GM18526 (cell line): ENCODE measurements around the gene EDNRA.

Experiments
- POLR2A ChIP-seq: IDR thresholded peaks from 3 replicates; pipeline ENCODE4 v1.6.1; 2011; ENCODE audit not compliant: insufficient read length; ENCODE audit errors: extremely low read depth

Gene EDNRA

GRCh38 chr4:147480891-147481576, at the start of gene EDNRA:
Gene EDNRA (plus strand): TSS chr4:147481097. CDS start chr4:147485682, 4,585 bp downstream.
- no peak for TF ChIP-seq POLR2A

- no peak for TF ChIP-seq POLR2A
Observed at GRCh38 chr4:147440442-147440841, 40.5 kb upstream of the EDNRA start.

GRCh38 chr4:147447786-147448185, 33.1 kb upstream of the EDNRA start:
- no peak for TF ChIP-seq POLR2A

- TF ChIP-seq POLR2A, result no peak
Observed at GRCh38 chr4:147453561-147454141, 27.2 kb upstream of the EDNRA start.

- no peak for TF ChIP-seq POLR2A
Observed at GRCh38 chr4:147456706-147457105, 24.2 kb upstream of the EDNRA start.

GRCh38 chr4:147461161-147461560, 19.7 kb upstream of the EDNRA start:
- TF ChIP-seq POLR2A, result no peak

- TF ChIP-seq POLR2A, result no peak
Observed at GRCh38 chr4:147463065-147463464, 17.8 kb upstream of the EDNRA start.

GRCh38 chr4:147465461-147465860, 15.4 kb upstream of the EDNRA start:
- TF ChIP-seq POLR2A, result no peak

- no peak for TF ChIP-seq POLR2A
Observed at GRCh38 chr4:147477439-147477838, 3.5 kb upstream of the EDNRA start.

GRCh38 chr4:147479376-147479775, 1.5 kb upstream of the EDNRA start:
- no peak for TF ChIP-seq POLR2A

GRCh38 chr4:147479786-147480185, 1.1 kb upstream of the EDNRA start:
- no peak for TF ChIP-seq POLR2A

GRCh38 chr4:147480502-147480890, 401 bp upstream of the EDNRA start:
- TF ChIP-seq POLR2A, result no peak

- no peak for TF ChIP-seq POLR2A
Observed at GRCh38 chr4:147481577-147482109, 746 bp downstream of the EDNRA start.

- no peak for TF ChIP-seq POLR2A
Observed at GRCh38 chr4:147482281-147482680, 1.4 kb downstream of the EDNRA start.

GRCh38 chr4:147485167-147485566, 4.3 kb downstream of the EDNRA start:
- TF ChIP-seq POLR2A, result no peak

GRCh38 chr4:147487616-147488015, 6.7 kb downstream of the EDNRA start:
- TF ChIP-seq POLR2A, result no peak

GRCh38 chr4:147488556-147488955, 7.7 kb downstream of the EDNRA start:
- no peak for TF ChIP-seq POLR2A
